Measurements from ENCODE around the gene CERS2.

GRCh38 chr1:150999051-150999674 lies 24.5 kb upstream of the CERS2 start:
- TF ChIP-seq EZH2 (IDR thresholded peaks at IDR 0.05; ENCODE audit: insufficient read depth, low read length) (no peak), CTCF (IDR thresholded peaks at IDR 0.05; ENCODE audit: insufficient read depth, low read depth, low read length) (no peak)

All from astrocyte (in vitro differentiated cells and primary cell).